Measurements from ENCODE around the gene ME3. TPM values are rescaled to one million over a fixed set of nuclear protein-coding genes. Genes with fewer than 3 reads are reported as not detected.

ME3 gene
- polyA plus RNA-seq, 1 donor (not counting 4 experiments of a cell fraction or from before 2014, with no cell fraction given) = 1.0 TPM

DNA sequence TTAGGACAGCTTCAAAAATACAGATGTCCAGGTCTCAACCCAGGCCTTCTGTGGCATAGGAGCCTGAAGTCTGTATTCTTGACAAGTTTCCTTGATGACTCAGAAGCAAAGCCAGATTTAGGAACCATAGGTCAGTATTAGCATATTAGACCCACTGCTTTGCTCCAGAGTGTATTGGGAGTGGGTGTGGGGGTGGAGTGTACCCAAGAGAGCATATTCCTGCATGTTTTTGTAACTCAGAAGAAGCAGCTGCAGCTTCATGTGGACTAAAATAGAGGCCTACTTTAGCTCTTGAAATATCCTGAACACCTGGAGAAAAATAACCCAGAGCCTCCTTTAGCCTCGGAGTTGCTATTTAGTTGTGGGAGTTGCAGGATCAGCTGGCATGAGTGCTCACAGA is 191.0 kb downstream of the ME3 start:
- DNase-seq (ENCODE audit: low read depth, low spot score) = no peak
- no peaks in the 10 kb centered on the region for H4K20me1 ChIP-seq (ENCODE audit: control insufficient read depth, extremely low read depth, insufficient read depth, low read length)
- no peak for FAIRE-seq
- H3K36me3 ChIP-seq (ENCODE audit: control insufficient read depth in 2 of 2, extremely low read depth in 1 of 2, insufficient read depth in 2 of 2, low read length in 2 of 2) = no peaks in the 10 kb centered on the region
- no peak for TF ChIP-seq EZH2 (IDR thresholded peaks at IDR 0.05; ENCODE audit: low read length)
- TF ChIP-seq, protein P1, sequence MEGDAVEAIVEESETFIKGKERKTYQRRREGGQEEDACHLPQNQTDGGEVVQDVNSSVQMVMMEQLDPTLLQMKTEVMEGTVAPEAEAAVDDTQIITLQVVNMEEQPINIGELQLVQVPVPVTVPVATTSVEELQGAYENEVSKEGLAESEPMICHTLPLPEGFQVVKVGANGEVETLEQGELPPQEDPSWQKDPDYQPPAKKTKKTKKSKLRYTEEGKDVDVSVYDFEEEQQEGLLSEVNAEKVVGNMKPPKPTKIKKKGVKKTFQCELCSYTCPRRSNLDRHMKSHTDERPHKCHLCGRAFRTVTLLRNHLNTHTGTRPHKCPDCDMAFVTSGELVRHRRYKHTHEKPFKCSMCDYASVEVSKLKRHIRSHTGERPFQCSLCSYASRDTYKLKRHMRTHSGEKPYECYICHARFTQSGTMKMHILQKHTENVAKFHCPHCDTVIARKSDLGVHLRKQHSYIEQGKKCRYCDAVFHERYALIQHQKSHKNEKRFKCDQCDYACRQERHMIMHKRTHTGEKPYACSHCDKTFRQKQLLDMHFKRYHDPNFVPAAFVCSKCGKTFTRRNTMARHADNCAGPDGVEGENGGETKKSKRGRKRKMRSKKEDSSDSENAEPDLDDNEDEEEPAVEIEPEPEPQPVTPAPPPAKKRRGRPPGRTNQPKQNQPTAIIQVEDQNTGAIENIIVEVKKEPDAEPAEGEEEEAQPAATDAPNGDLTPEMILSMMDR (optimal IDR thresholded peaks at IDR 0.05 in 1 of 3, IDR thresholded peaks at IDR 0.05 in 1 of 3, conservative IDR thresholded peaks at IDR 0.05 in 1 of 3; ENCODE audit: extremely low read depth in 1 of 3, insufficient read depth in 2 of 3, low read length in 3 of 3) = no peak
- no peaks in the 10 kb centered on the region for H3K79me2 ChIP-seq (ENCODE audit: control insufficient read depth, insufficient read depth, low read length)
- H3K4me3 ChIP-seq (ENCODE audit: control insufficient read depth in 2 of 3, extremely low read depth in 1 of 3, insufficient read depth in 2 of 3, low read depth in 1 of 3, low read length in 3 of 3) = no peak overlapping the region
- no peaks in the 10 kb centered on the region for H3K9me1 ChIP-seq (ENCODE audit: control insufficient read depth, extremely low read depth, insufficient read depth, low read length)
- dilution Hi-C loops (cut with MboI; ENCODE audit: extremely low pct_ligation_motif_present, low sequenced_read_pairs) = no loop called here
- H3K4me1 ChIP-seq (ENCODE audit: control insufficient read depth, extremely low read depth, insufficient read depth, low read length) = peaks cover 25% of the 10 kb centered on the region
- H3K4me2 ChIP-seq (ENCODE audit: control insufficient read depth, extremely low read depth, insufficient read depth, low read depth, low read length) = no peak overlapping the region
- no peak overlapping the region for H3K27ac ChIP-seq (ENCODE audit: control insufficient read depth, insufficient read depth, low read length)
- no peaks in the 10 kb centered on the region for H3K27me3 ChIP-seq (ENCODE audit: control insufficient read depth, extremely low read depth, insufficient read depth, low read length)
- H2AFZ ChIP-seq (ENCODE audit: control insufficient read depth, low read length) = no peak overlapping the region
- no peak overlapping the region for H3K9ac ChIP-seq (ENCODE audit: control insufficient read depth, extremely low read depth, insufficient read depth, low read length)
- H3K9me3 ChIP-seq (ENCODE audit: control insufficient read depth, low read depth, low read length) = no peaks in the 10 kb centered on the region

DNA sequence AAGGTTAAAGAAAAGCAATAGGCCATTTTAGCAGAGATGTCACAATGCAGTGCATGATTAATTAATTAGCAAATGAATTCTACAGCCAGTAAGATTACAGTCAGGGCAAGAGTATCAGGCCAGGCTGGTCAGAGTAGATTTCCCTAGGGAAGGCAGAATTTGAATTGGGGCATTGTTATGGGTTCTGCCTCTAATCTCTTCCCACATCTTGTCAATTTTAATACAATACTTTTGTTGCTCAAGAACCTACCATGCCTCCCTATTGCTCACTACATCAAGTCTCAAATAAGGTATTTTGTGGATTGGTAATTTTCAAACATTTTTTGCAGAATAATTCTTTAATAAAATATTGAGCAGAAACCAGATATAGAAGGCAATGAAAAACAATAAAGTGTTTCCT is 194.1 kb downstream of the ME3 start:
- dilution Hi-C loops (cut with MboI; ENCODE audit: extremely low pct_ligation_motif_present, low sequenced_read_pairs) = no loop called here
- Histone ChIP-seq H3K9ac (ENCODE audit: control insufficient read depth, extremely low read depth, insufficient read depth, low read length) (no peak overlapping the region), H3K9me3 (ENCODE audit: control insufficient read depth, low read depth, low read length) (no peaks in the 10 kb centered on the region), H3K9me1 (ENCODE audit: control insufficient read depth, extremely low read depth, insufficient read depth, low read length) (no peaks in the 10 kb centered on the region), H3K27me3 (ENCODE audit: control insufficient read depth, extremely low read depth, insufficient read depth, low read length) (no peaks in the 10 kb centered on the region), H2AFZ (ENCODE audit: control insufficient read depth, low read length) (no peak overlapping the region), H3K4me3 (ENCODE audit: control insufficient read depth in 2 of 3, extremely low read depth in 1 of 3, insufficient read depth in 2 of 3, low read depth in 1 of 3, low read length in 3 of 3) (no peak overlapping the region), H3K27ac (ENCODE audit: control insufficient read depth, insufficient read depth, low read length) (no peak overlapping the region), H3K4me1 (ENCODE audit: control insufficient read depth, extremely low read depth, insufficient read depth, low read length) (peaks cover 15% of the 10 kb centered on the region), H4K20me1 (ENCODE audit: control insufficient read depth, extremely low read depth, insufficient read depth, low read length) (no peaks in the 10 kb centered on the region), H3K36me3 (ENCODE audit: control insufficient read depth in 2 of 2, extremely low read depth in 1 of 2, insufficient read depth in 2 of 2, low read length in 2 of 2) (no peaks in the 10 kb centered on the region), H3K4me2 (ENCODE audit: control insufficient read depth, extremely low read depth, insufficient read depth, low read depth, low read length) (no peak overlapping the region), H3K79me2 (ENCODE audit: control insufficient read depth, insufficient read depth, low read length) (no peaks in the 10 kb centered on the region)
- DNase-seq (ENCODE audit: low read depth, low spot score) = no peak
- TF ChIP-seq, protein P1 (optimal IDR thresholded peaks at IDR 0.05 in 1 of 3, IDR thresholded peaks at IDR 0.05 in 1 of 3, conservative IDR thresholded peaks at IDR 0.05 in 1 of 3; ENCODE audit: extremely low read depth in 1 of 3, insufficient read depth in 2 of 3, low read length in 3 of 3) = no peak
- TF ChIP-seq EZH2 (IDR thresholded peaks at IDR 0.05; ENCODE audit: low read length) = no peak
- FAIRE-seq = no peak
